Calu3 (cell line): ENCODE results near the gene RNF212. TPM values are rescaled to one million over a fixed set of nuclear protein-coding genes. Genes with fewer than 3 reads are reported as not detected.

Experiments
- BruUV-seq: library from RNA; stranded (reverse); fragments of 400-500 nt; replicated peaks from 2 replicates; lab custom pipeline; 2021; lab: Mats Ljungman, UMichigan
- CTCF ChIA-PET: fragments of 300-600 bp; sonication (Branson Sonifier 250); formaldehyde crosslinking; loops from one replicate; lab custom pipeline; 2022; ENCODE audit warnings: antibody characterized with exemption; lab: Charles Lee
- DNase-seq: peaks from one replicate; pipeline ENCODE4 v3.0.0; 2022
- H3K27ac Mint-ChIP-seq: one replicate; pipeline ENCODE4 v1.8.0; 2022; ENCODE audit warnings: mixed read lengths; ENCODE audit not compliant: unreplicated experiment
- H3K27me3 Mint-ChIP-seq: one replicate; pipeline ENCODE4 v1.8.0; 2022; ENCODE audit warnings: mixed read lengths; ENCODE audit not compliant: unreplicated experiment
- H3K36me3 Mint-ChIP-seq: one replicate; pipeline ENCODE4 v1.8.0; 2022; ENCODE audit warnings: mild to moderate bottlenecking, moderate library complexity, mixed read lengths; ENCODE audit not compliant: insufficient read depth, unreplicated experiment
- H3K4me1 Mint-ChIP-seq: one replicate; pipeline ENCODE4 v1.8.0; 2022; ENCODE audit warnings: mild to moderate bottlenecking, low read depth, mixed read lengths; ENCODE audit not compliant: unreplicated experiment
- H3K4me3 Mint-ChIP-seq: one replicate; pipeline ENCODE4 v1.8.0; 2022; ENCODE audit warnings: mild to moderate bottlenecking, low read depth, moderate library complexity, mixed read lengths; ENCODE audit not compliant: unreplicated experiment
- H3K9me3 Mint-ChIP-seq: one replicate; pipeline ENCODE4 v1.8.0; 2022; ENCODE audit warnings: low read depth, mixed read lengths; ENCODE audit not compliant: unreplicated experiment
- intact Hi-C: fragments of 100-400 bp; cut with micrococcal nuclease; formaldehyde crosslinking; loops from one replicate; pipeline ENCODE4 v1.10.0; 2022; ENCODE audit not compliant: unreplicated experiment
- total RNA-seq: library from RNA; stranded (reverse); gene quantifications from 2 replicates; pipeline ENCODE4 v1.2.3, GENCODE V29; 2022
- TF ChIP-seq, protein P1 (sequence below): fragments of 200-600 bp; IDR thresholded peaks from one replicate; pipeline ENCODE4 v1.8.0; 2022; ENCODE audit warnings: antibody characterized with exemption; ENCODE audit not compliant: unreplicated experiment

RNF212 gene
- total RNA-seq, 1 experiment from 2014 or later, result not detected

DNA sequence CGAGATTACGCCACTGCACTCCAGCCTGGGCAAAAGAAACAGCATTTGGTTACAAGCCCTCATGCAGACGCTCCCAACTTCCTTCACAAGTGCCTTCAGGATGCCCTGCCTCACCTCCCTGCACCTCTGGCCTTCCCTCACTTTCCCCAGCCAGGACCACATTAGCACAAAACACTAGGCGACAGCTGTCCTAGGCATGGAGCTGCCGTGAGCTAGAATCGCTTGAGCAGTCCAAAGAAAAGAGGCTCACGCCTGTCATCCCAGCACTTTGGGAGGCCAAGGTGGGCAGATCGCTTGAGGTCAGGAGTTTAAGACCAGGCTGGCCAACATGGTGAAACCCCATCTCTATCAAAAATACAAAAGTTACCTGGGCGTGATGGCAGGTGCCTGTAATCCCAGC is 15.8 kb downstream of the RNF212 start:
- Mint-ChIP-seq H3K4me1 (no peaks in the 10 kb centered on the region), H3K4me3 (no peak overlapping the region), H3K27me3 (peaks cover 12% of the 10 kb centered on the region), H3K27ac (no peak overlapping the region), H3K36me3 (no peaks in the 10 kb centered on the region), H3K9me3 (no peaks in the 10 kb centered on the region)
- TF ChIP-seq, protein P1, sequence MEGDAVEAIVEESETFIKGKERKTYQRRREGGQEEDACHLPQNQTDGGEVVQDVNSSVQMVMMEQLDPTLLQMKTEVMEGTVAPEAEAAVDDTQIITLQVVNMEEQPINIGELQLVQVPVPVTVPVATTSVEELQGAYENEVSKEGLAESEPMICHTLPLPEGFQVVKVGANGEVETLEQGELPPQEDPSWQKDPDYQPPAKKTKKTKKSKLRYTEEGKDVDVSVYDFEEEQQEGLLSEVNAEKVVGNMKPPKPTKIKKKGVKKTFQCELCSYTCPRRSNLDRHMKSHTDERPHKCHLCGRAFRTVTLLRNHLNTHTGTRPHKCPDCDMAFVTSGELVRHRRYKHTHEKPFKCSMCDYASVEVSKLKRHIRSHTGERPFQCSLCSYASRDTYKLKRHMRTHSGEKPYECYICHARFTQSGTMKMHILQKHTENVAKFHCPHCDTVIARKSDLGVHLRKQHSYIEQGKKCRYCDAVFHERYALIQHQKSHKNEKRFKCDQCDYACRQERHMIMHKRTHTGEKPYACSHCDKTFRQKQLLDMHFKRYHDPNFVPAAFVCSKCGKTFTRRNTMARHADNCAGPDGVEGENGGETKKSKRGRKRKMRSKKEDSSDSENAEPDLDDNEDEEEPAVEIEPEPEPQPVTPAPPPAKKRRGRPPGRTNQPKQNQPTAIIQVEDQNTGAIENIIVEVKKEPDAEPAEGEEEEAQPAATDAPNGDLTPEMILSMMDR, result no peak
- BruUV-seq, result no TSS peak
- no peak for DNase-seq
- CTCF ChIA-PET, result no interaction called here
- intact Hi-C loops, result no loop called here

DNA sequence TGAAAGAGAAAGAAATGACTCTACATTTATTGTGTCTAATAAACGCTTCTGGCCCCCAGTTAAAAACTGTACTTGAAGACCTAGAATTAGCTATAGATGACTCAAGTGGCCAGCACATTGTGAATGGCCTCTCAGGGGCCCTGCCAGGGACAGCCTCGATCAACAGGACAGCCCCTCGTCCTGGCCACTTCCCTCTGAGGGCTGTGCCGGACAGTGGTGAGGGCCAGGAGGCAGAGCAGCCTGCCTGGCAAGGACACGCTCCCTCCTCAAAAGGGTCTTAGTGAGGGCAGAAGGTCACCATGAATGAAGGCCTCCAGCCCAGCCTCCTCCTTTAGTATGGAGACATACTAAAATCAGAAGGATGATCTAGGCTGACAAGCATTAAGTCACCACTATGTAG is 16.5 kb downstream of the RNF212 start:
- no peak for DNase-seq

DNA sequence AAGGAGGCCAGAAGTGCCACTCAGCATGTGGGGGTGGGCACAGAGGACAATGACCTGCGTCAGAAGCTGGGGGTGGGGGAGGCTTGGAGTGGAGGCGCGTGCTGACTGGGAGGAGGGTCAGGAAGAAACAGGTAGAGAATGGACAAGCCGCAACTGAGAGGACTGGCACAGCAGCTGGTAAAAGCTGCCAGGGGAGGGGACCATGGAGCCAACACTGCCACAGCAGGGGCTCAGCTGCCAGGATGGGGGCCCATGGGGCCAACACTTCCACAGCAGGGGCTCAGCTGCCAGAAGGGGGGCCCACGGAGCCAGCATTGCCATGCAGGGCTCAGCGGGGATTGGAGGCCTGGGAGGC is 19.1 kb downstream of the RNF212 start:
- Mint-ChIP-seq H3K4me3 (no peak overlapping the region), H3K9me3 (no peaks in the 10 kb centered on the region), H3K27me3 (peaks cover 12% of the 10 kb centered on the region), H3K4me1 (no peaks in the 10 kb centered on the region), H3K27ac (no peak overlapping the region), H3K36me3 (no peaks in the 10 kb centered on the region)
- BruUV-seq, result no TSS peak
- CTCF ChIA-PET, result no interaction called here
- intact Hi-C loops, result no loop called here
- no peak for DNase-seq
- TF ChIP-seq, protein P1, result no peak

More for the DNA sequence above, 16.5 kb downstream of the RNF212 start:
- H3K27me3 Mint-ChIP-seq, result peaks cover 12% of the 10 kb centered on the region
- TF ChIP-seq, protein P1, result no peak
- H3K27ac Mint-ChIP-seq, result no peak overlapping the region
- BruUV-seq, result no TSS peak
- H3K4me1 Mint-ChIP-seq, result no peaks in the 10 kb centered on the region
- intact Hi-C loops, result no loop called here
- H3K36me3 Mint-ChIP-seq, result no peaks in the 10 kb centered on the region
- H3K4me3 Mint-ChIP-seq, result no peak overlapping the region
- CTCF ChIA-PET, result no interaction called here
- no peaks in the 10 kb centered on the region for H3K9me3 Mint-ChIP-seq

DNA sequence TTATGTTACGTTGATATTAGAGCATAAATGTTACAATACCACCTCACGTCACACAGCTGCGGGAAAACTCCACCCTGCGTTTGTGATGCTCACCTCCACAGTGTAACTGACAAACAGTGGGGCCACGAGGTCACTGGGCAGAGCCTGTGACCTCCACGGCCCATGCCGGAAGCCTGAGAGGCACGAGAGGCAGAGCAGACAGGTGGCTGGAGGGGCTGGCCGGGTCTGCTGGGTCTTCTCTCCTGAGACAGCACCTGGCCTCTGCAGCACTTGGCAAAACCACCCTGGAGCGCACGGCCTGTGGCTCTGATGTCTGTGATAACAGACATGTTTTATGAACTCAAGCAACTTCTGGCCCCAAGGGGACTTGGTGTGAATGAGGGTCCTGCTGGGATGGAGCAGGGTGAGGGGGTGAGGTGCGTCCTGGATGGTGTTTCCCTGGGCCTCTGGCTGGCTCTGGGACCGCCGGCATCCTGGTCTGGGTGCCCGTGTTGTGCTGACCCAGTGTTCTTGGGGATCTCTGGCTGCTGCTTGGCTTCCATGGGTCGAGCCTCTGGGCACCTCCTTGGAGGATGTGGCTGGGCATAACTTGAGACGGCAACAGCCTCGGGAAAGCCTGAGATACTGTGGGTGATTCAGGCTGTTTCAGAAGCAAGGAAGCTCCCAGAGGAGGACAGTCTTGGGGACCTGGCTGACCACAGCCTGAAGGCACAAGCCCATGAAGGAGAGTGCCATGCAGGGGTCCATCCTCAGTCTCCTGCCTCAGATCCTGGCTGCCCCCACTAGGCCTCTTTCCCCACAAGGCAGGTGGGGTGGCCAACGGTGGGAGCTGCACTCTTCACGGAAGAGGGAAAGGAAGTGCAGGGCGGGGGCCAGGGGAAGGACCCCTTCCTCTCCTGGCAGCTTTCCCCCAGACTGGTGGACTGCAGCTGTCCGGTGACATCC is 19.7 kb downstream of the RNF212 start:
- no peaks in the 10 kb centered on the region for H3K4me1 Mint-ChIP-seq
- no peaks in the 10 kb centered on the region for H3K36me3 Mint-ChIP-seq
- no TSS peak for BruUV-seq
- no peaks in the 10 kb centered on the region for H3K9me3 Mint-ChIP-seq
- no peak for DNase-seq
- no peak overlapping the region for H3K4me3 Mint-ChIP-seq
- TF ChIP-seq, protein P1, result no peak
- intact Hi-C loops, result no loop called here
- H3K27me3 Mint-ChIP-seq, result peaks cover 12% of the 10 kb centered on the region
- CTCF ChIA-PET, result no interaction called here
- no peak overlapping the region for H3K27ac Mint-ChIP-seq
